GM19468 (cell line): ENCODE results near the gene SCN10A.

Experiments used
- ATAC-seq: cut with Tn5 transposase; IDR thresholded peaks from one replicate; pipeline ENCODE4 v1.9.1; 2021; ENCODE audit warnings: mild to moderate bottlenecking, moderate library complexity, moderate number of reproducible peaks; ENCODE audit not compliant: unreplicated experiment; ENCODE audit errors: extremely low read depth

The SCN10A gene

GRCh38 chr3:38658841-38659240 lies 157.2 kb downstream of the SCN10A start:
- ATAC-seq: no peak

DNA sequence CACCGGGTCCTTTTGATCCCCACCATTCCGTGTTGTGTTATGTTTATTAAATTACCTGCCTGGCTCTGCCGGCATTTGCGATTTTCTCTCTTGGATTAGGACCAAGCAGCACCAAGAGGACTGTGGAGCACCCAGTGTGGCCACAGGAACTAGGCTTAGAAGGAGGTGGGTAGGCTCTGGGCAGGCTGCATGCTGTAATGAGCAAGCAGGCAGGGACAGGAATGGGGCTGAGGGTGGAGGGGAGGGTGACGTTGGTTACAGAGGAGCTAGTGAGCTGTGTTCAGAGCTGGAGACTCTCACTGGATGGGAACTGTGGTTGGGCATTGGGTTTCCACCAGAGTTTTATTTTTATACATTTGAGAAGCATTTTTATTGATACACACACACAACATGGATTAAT lies 158.6 kb downstream of the SCN10A start:
- ATAC-seq: no peak

- ATAC-seq: no peak
Measured at GRCh38 chr3:38655708-38656300, 160.2 kb downstream of the SCN10A start.

DNA sequence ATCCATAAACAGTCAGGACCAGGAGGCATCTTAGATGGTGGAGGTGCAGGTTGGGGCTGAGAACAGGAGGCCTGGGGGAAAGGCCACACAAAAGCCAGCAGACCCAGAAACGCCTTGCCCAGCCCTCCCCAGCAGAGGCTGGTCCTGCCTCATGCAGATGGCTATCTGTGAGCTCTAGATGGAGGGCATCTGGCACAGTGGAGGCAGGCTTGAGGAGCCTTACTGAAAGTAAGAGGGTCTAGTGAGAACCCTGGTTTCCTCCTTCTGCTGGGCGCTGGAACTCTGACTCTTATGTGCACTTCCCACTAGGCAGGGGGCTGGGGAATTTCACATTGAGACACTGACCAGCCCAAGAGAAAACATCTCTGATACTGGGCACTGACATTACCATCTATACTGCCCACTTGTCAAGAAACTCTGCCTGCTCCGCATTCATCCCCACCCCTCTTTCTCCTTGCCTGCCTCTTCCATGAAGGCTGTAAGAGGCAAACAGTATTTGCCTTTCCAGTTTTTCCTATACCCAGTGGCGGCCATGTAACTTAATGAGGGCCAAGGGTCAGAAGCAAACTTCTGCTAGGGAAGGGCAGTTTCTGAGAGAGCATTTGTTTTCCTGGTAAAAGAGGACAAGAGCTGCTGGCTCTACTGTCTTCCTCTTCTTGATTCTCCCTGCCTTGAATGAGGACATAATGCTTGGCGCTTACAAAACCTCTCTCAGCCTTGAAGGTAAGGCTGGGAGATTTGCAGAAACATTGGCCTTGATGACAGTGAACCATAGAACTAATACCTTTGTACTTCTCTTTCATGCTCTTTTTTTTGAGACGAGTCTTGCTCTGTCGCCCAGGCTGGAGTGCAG lies 162.1 kb downstream of the SCN10A start:
- ATAC-seq: no peak

DNA sequence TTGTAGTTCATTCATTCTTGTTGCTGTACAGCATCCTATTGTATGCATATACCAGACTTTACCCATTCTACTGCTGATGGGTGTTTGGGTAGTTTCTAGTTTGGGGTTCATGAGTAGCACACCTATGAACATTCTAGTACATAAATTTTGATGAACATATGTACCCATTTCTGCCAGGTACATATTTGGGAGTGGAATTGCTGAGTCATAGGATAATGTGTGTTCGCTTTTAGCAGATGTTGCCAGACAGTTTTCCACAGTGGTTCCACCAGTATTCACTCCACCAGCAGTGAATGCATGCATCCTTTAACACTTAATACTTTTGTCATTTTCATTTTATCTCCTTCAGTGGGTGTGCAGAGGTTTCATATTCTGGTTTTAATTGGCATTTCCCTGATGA lies 163.1 kb downstream of the SCN10A start:
- no peak for ATAC-seq

GRCh38 chr3:38651153-38651789 lies 164.7 kb downstream of the SCN10A start:
- ATAC-seq: peak; percentile 22

GRCh38 chr3:38650248-38650951 lies 165.6 kb downstream of the SCN10A start:
- no peak for ATAC-seq

GRCh38 chr3:38649500-38650247 lies 166.3 kb downstream of the SCN10A start, which contains the start of gene SCN5A:
Gene SCN5A, minus strand, starts transcription at chr3:38649687. Its CDS starts 16,380 bp downstream, at chr3:38633307.
- no peak for ATAC-seq

- no peak for ATAC-seq
Measured at GRCh38 chr3:38648659-38649499, 167.1 kb downstream of the SCN10A start.

DNA sequence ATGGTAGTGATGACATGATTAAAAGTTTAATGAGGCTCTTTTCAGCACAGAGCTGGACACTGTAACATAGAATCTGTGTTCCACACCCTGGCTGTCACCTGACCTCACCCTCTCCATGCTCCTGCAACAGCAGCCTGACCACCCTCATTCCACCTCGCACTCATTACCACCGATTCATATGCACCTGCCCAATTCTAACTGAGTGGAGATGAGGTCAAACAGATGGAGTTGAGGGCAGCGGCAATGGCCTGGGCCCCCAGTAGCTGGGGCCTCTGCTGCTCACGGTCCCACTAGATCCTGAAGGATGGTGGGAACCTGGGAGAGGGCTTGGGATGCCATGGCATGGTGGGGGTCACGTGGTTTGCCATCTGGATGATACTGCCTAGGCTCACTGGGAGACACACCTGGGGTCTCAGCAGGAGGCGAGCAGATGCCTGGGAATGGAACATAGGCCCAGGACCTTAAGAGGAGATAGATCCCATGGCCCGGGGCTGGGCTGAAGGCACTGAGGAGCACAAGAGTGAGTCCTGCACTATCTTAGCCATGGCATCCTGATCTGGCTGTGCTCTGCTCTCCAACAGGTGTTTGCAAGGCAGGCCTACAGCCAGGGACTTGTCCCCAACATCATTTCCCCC lies 167.9 kb downstream of the SCN10A start:
- ATAC-seq: no peak

- ATAC-seq: no peak
Measured at GRCh38 chr3:38647217-38647970, 168.6 kb downstream of the SCN10A start.
